Measurements from ENCODE around the gene DUSP9.
A peak's percentile ranks its signal among the peaks of the same experiment; 100 is the strongest.

Gene DUSP9

DNA sequence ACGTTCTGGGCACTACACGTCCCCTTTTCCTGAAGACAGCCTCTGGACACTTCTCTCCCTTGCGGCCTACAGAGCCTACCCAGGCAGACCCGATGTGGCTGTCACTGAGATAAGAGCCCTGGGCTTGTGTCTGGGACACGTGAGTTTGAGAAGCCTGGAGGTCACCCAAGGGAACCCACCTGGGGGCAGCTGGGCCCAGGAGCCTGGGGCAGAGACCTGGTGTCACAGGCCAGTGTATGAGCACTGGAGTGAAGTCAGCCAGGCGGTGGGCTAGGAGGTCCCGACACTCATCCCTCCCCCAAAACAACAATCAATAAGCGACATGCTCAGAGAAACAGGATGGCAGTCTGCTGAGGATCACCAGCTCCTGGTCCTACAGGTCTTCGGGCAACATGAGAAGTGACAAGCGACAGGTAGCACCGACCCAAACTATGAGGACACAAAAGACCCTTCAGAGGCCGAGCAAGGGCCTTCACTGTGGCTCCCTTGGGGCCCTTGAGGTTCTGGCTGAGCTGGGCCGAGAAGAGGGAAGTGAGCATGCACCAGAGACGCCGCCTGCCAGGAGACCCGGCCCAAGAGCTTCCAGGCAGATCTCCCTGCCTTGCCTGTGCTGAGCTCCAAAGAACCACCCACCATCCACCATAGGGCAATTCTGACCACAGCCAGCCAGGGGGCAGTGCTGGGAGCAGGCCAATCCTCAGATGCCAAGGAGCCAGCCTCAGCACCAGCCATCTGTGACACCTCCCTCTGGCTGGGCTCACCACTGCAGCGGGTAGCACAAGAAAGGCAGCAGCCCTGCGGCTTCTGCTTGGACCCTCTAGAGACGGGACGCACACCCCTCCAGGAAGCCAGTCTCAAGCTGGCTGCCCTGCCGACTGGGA is 11.0 kb upstream of the DUSP9 start:
- Mint-ChIP-seq H3K4me3 (no peak overlapping the region), H3K27ac (no peak overlapping the region), H3K9me3 (no peaks in the 10 kb centered on the region), H3K36me3 (ENCODE audit: insufficient read depth) (no peaks in the 10 kb centered on the region), H3K4me1 (ENCODE audit: low read depth in 2 of 2) (no peaks in the 10 kb centered on the region), H3K27me3 (peaks cover 0 to 17% of the 10 kb centered on the region in 2 donors)
- no peak for DNase-seq
- ATAC-seq (replicated peaks), result peak; percentile 35

GRCh38 chrX:153636716-153637115 is 10.3 kb upstream of the DUSP9 start:
- DNase-seq (no peak), ATAC-seq (replicated peaks) (no peak)
- Mint-ChIP-seq H3K27ac (no peak overlapping the region), H3K4me1 (ENCODE audit: low read depth in 2 of 2) (no peaks in the 10 kb centered on the region), H3K27me3 (peaks cover 0 to 24% of the 10 kb centered on the region in 2 donors), H3K9me3 (no peaks in the 10 kb centered on the region), H3K36me3 (ENCODE audit: insufficient read depth) (no peaks in the 10 kb centered on the region), H3K4me3 (no peak overlapping the region)

DNA sequence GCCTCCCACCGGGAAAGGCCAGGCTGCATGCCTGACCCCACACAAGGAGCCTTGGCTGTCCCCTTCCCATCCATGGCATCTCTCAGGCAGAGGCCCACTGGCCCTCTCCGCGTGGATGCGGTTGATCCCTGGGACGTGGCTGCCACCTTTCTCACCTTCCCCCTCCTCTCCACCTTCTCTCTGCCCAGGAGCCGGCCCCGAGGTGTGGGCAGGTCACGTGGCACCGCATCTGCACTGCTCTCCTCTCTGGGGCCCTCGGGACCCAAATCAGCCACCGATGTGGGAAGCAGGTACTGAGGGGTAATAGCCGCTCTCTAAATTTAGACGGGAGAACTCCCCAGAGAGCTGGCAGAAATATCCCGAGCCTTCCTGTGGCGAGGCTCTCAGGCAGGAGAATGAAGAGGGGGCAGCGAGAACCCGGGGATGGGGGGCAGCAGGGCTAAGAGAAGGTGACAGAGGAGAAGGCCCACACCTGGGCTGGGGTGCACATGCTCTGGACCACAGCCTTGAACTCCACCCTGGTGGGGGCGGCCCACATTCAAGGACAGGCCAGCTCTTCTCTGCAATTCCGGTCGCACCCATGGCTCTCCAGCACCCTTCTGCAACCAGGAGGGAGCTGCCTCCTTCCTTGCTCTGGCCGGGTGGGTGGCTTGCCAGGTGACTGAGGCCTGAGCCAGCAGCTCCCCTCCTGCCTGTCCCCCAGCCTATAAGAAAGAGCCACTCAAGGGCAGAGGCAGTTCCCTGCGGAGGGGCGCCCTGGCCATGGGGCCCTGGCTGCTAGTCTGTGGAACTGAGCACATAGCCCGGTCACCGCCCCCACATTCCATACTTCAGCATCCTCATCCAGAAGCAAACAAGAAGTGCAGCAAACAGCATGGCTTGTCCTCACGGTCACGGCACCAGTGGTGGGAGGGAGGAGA is 9.6 kb upstream of the DUSP9 start:
- ATAC-seq (replicated peaks) (no peak), DNase-seq (no peak)
- no peaks in the 10 kb centered on the region for H3K9me3 Mint-ChIP-seq
- no peaks in the 10 kb centered on the region for H3K4me1 Mint-ChIP-seq (ENCODE audit: low read depth in 2 of 2)
- no peak overlapping the region for H3K27ac Mint-ChIP-seq
- H3K4me3 Mint-ChIP-seq, result no peak overlapping the region
- peaks cover 0 to 27% of the 10 kb centered on the region in 2 donors for H3K27me3 Mint-ChIP-seq
- no peaks in the 10 kb centered on the region for H3K36me3 Mint-ChIP-seq (ENCODE audit: insufficient read depth)

- DNase-seq (no peak), ATAC-seq (replicated peaks) (no peak)
- peaks cover 5 to 33% of the 10 kb centered on the region in 2 donors for H3K27me3 Mint-ChIP-seq
- H3K4me1 Mint-ChIP-seq (ENCODE audit: low read depth in 2 of 2), result peaks cover 4% of the 10 kb centered on the region in 2 donors
- no peaks in the 10 kb centered on the region for H3K9me3 Mint-ChIP-seq
- no peak overlapping the region for H3K27ac Mint-ChIP-seq
- no peaks in the 10 kb centered on the region for H3K36me3 Mint-ChIP-seq (ENCODE audit: insufficient read depth)
- no peak overlapping the region for H3K4me3 Mint-ChIP-seq
These were observed 9.0 kb upstream of the DUSP9 start for GRCh38 chrX:153638041-153638371.

- peaks cover 4 to 5% of the 10 kb centered on the region in 2 donors for H3K4me1 Mint-ChIP-seq (ENCODE audit: low read depth in 2 of 2)
- H3K4me3 Mint-ChIP-seq, result no peak overlapping the region
- H3K27ac Mint-ChIP-seq, result no peak overlapping the region
- H3K27me3 Mint-ChIP-seq, result peaks cover 9 to 39% of the 10 kb centered on the region in 2 donors
- no peaks in the 10 kb centered on the region for H3K9me3 Mint-ChIP-seq
- no peak for DNase-seq
- ATAC-seq (replicated peaks), result no peak
- H3K36me3 Mint-ChIP-seq (ENCODE audit: insufficient read depth), result no peaks in the 10 kb centered on the region
These were observed 8.4 kb upstream of the DUSP9 start for GRCh38 chrX:153638436-153639176.

DNA sequence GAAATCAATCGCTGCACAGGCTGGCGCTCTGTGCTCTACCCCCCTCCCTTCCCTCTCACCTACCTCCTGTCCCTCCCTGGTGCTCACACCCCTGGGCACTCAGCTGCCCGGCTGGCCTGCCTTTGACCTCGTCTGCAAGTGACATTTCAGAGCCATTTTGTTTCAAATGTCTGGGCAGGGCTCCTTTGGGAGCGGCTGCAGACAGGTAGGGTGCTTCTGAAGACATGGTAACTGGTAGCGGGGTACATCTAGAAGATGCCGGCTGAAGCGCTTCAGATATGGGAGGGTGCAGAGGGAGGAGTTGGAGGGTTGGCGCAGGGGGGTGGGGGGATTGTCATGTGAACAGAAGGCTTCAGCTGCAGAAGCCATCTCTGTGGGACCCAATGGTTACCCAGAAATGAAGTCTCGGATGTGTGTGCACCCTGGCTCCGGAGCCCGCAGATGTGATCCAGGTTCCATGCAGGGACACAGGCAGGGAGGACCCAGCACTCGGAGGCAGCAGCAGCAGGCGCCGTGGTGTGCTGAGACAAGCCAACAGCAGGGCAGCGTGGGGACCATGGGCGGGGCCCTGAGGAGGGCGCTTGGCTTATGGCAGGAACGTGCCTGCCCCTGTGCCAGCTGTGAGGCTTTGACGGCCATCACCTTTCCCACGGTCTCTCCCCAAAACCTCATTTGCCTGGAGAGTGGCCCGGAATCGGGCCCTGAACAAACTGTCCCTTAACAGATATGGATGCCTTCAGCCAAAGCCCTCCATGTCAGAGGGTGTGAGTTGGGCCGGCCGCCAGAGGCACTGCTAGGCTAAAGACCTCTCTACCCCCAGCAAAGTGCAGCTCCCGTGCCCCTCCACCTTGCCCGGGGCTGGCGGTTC is 7.6 kb upstream of the DUSP9 start:
- ATAC-seq (replicated peaks) (no peak), DNase-seq (no peak)
- no peaks in the 10 kb centered on the region for H3K9me3 Mint-ChIP-seq
- H3K4me1 Mint-ChIP-seq (ENCODE audit: low read depth in 2 of 2), result peaks cover 4 to 5% of the 10 kb centered on the region in 2 donors
- H3K4me3 Mint-ChIP-seq, result no peak overlapping the region
- no peak overlapping the region for H3K27ac Mint-ChIP-seq
- peaks cover 9 to 37% of the 10 kb centered on the region in 2 donors for H3K27me3 Mint-ChIP-seq
- no peaks in the 10 kb centered on the region for H3K36me3 Mint-ChIP-seq (ENCODE audit: insufficient read depth)

DNA sequence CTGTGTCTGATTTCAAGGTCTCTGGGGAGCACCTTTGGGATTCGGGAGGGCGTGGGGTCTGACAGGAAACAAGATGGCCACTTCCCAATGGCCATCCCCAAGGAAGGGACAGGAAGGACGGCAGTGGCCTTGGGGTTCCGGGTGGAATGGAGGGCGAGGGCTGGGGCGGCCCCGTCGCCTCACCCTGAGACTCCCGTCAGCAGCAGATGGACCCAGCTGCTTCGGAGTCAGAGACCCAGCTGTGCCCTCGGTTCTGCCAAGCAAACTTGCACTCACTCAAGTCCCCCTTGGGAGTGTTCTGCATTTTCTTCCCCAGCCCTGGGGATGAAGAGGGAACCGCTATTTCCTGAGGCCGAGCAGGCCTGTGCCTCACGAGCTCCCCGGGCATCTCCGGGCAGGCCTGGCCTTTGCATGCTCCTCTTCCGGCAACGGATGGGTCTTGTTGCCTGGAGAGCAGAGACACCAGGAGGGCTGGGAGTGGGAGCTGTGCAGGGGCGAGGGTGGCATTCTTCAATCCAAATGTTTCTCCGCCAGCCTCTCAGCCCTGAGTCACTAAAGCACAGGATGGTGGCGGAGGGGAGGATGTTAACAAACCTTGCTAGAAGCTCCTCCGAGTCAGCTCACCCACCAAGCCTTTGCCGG is 6.8 kb upstream of the DUSP9 start:
- no peak overlapping the region for H3K4me3 Mint-ChIP-seq
- ATAC-seq (replicated peaks) (no peak), DNase-seq (no peak)
- H3K9me3 Mint-ChIP-seq, result no peaks in the 10 kb centered on the region
- H3K27ac Mint-ChIP-seq, result no peak overlapping the region
- H3K4me1 Mint-ChIP-seq (ENCODE audit: low read depth in 2 of 2), result peaks cover 4 to 5% of the 10 kb centered on the region in 2 donors
- peaks cover 9 to 39% of the 10 kb centered on the region in 2 donors for H3K27me3 Mint-ChIP-seq
- no peaks in the 10 kb centered on the region for H3K36me3 Mint-ChIP-seq (ENCODE audit: insufficient read depth)

GRCh38 chrX:153640736-153641575 is 6.0 kb upstream of the DUSP9 start:
- Mint-ChIP-seq H3K4me1 (ENCODE audit: low read depth in 2 of 2) (peaks cover 4 to 5% of the 10 kb centered on the region in 2 donors), H3K36me3 (ENCODE audit: insufficient read depth) (no peaks in the 10 kb centered on the region), H3K4me3 (no peak overlapping the region), H3K27me3 (peaks cover 9 to 45% of the 10 kb centered on the region in 2 donors), H3K9me3 (no peaks in the 10 kb centered on the region), H3K27ac (no peak overlapping the region)
- ATAC-seq (replicated peaks), result no peak
- DNase-seq, result no peak

- no peak for ATAC-seq (replicated peaks)
- Mint-ChIP-seq H3K27ac (no peak overlapping the region), H3K4me1 (ENCODE audit: low read depth in 2 of 2) (peaks cover 4 to 5% of the 10 kb centered on the region in 2 donors), H3K27me3 (peaks cover 9 to 51% of the 10 kb centered on the region in 2 donors), H3K36me3 (ENCODE audit: insufficient read depth) (no peaks in the 10 kb centered on the region), H3K4me3 (peak overlapping the region in 1 of 2 donors; percentile 23), H3K9me3 (no peaks in the 10 kb centered on the region)
- DNase-seq, result no peak
These were observed 5.4 kb upstream of the DUSP9 start for GRCh38 chrX:153641627-153642026.

- peaks cover 4 to 5% of the 10 kb centered on the region in 2 donors for H3K4me1 Mint-ChIP-seq (ENCODE audit: low read depth in 2 of 2)
- peaks cover 9 to 51% of the 10 kb centered on the region in 2 donors for H3K27me3 Mint-ChIP-seq
- DNase-seq (no peak), ATAC-seq (replicated peaks) (peak; percentile 8)
- no peaks in the 10 kb centered on the region for H3K36me3 Mint-ChIP-seq (ENCODE audit: insufficient read depth)
- H3K27ac Mint-ChIP-seq, result no peak overlapping the region
- H3K4me3 Mint-ChIP-seq, result no peak overlapping the region
- H3K9me3 Mint-ChIP-seq, result no peaks in the 10 kb centered on the region
These were observed 4.8 kb upstream of the DUSP9 start for GRCh38 chrX:153642051-153642654.

GRCh38 chrX:153642655-153643430 is 4.2 kb upstream of the DUSP9 start:
- DNase-seq (no peak), ATAC-seq (replicated peaks) (no peak)
- Mint-ChIP-seq H3K36me3 (ENCODE audit: insufficient read depth) (no peaks in the 10 kb centered on the region), H3K4me3 (peak overlapping the region; percentile 41 to 64), H3K27me3 (peaks cover 9 to 51% of the 10 kb centered on the region in 2 donors), H3K27ac (no peak overlapping the region), H3K9me3 (no peaks in the 10 kb centered on the region), H3K4me1 (ENCODE audit: low read depth in 2 of 2) (peaks cover 4 to 5% of the 10 kb centered on the region in 2 donors)

Measured in effector memory CD8-positive, alpha-beta T cell (primary cell).